Hepatic stellate cell (primary cell): ENCODE data around the gene RAB22A.
"Not testable (repeated sequence)": the region's sequence is repeated elsewhere in the genome, so short reads cannot be mapped to it uniquely, and the experiment has no call there.

Experiments
- DNase-seq: peaks from one replicate; pipeline ENCODE4 v3.0.0; 2011; ENCODE audit warnings: low spot score

RAB22A gene

GRCh38 chr20:58388882-58389323 is 79.4 kb downstream of the RAB22A start, which contains the start of gene VAPB:
TSS of gene VAPB (plus strand) at chr20:58389229. CDS start at chr20:58389460, 231 bp downstream.
- peak; percentile 85 for DNase-seq

- DNase-seq = peak; percentile 42
These were observed 79.9 kb downstream of the RAB22A start for GRCh38 chr20:58389324-58389967.

GRCh38 chr20:58389968-58390658 is 80.6 kb downstream of the RAB22A start:
- no peak for DNase-seq

- DNase-seq = no peak
These were observed 81.1 kb downstream of the RAB22A start for GRCh38 chr20:58390659-58391035.

- no peak for DNase-seq
These were observed 82.8 kb downstream of the RAB22A start for GRCh38 chr20:58392286-58392685.

GRCh38 chr20:58393299-58393698 is 83.8 kb downstream of the RAB22A start:
- peak; percentile 37 for DNase-seq

- DNase-seq = no peak
These were observed 85.3 kb downstream of the RAB22A start for GRCh38 chr20:58394801-58395200.

- no peak for DNase-seq
These were observed 86.1 kb downstream of the RAB22A start for GRCh38 chr20:58395604-58396003.

GRCh38 chr20:58397429-58397828 is 87.9 kb downstream of the RAB22A start:
- no peak for DNase-seq

- no peak for DNase-seq
These were observed 88.7 kb downstream of the RAB22A start for GRCh38 chr20:58398254-58398653.

GRCh38 chr20:58399926-58400325 is 90.4 kb downstream of the RAB22A start:
- DNase-seq = no peak

GRCh38 chr20:58401162-58401561 is 91.6 kb downstream of the RAB22A start:
- DNase-seq = no peak

- DNase-seq = no peak
These were observed 92.8 kb downstream of the RAB22A start for GRCh38 chr20:58402305-58402704.

- DNase-seq = no peak
These were observed 93.3 kb downstream of the RAB22A start for GRCh38 chr20:58402827-58403226.

GRCh38 chr20:58403272-58403671 is 93.8 kb downstream of the RAB22A start:
- no peak for DNase-seq

- no peak for DNase-seq
These were observed 96.2 kb downstream of the RAB22A start for GRCh38 chr20:58405504-58406291.

GRCh38 chr20:58406422-58407001 is 97.0 kb downstream of the RAB22A start:
- no peak for DNase-seq

GRCh38 chr20:58407201-58407873 is 97.8 kb downstream of the RAB22A start:
- DNase-seq = peak; percentile 53

GRCh38 chr20:58407966-58408557 is 98.5 kb downstream of the RAB22A start:
- no peak for DNase-seq

GRCh38 chr20:58408603-58409246 is 99.2 kb downstream of the RAB22A start:
- no peak for DNase-seq

- DNase-seq = not testable (repeated sequence)
These were observed 104.7 kb downstream of the RAB22A start for GRCh38 chr20:58414216-58414615.
